A204.1 (cell line): ENCODE results near the gene PSPC1.
"Not testable (repeated sequence)": the region's sequence is repeated elsewhere in the genome, so short reads cannot be mapped to it uniquely, and the experiment has no call there.

ENCODE experiments used
- FAIRE-seq: peaks from 2 replicates; lab custom pipeline; 2012; peaks lifted over from hg19 to GRCh38; lab: Jason Lieb, UNC

Gene PSPC1

DNA sequence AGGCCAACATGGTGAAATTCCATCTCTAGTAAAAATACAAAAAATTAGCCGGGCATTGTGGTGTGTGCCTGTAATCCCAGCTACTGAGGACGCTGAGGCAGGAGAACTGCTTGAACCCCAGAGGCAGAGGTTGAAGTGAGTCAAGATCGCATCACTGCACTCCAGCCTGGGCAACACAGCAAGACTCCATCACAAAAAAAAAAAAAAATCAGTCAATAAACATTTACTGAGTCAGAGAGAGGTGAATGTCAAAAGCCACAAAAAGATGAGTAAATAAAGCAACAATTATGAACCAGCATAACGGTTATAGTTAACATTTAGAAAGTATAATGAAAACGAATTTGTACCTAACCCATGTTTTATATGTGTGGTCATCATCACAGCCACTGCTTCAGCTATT lies 23.1 kb downstream of the PSPC1 start:
- no peak for FAIRE-seq

DNA sequence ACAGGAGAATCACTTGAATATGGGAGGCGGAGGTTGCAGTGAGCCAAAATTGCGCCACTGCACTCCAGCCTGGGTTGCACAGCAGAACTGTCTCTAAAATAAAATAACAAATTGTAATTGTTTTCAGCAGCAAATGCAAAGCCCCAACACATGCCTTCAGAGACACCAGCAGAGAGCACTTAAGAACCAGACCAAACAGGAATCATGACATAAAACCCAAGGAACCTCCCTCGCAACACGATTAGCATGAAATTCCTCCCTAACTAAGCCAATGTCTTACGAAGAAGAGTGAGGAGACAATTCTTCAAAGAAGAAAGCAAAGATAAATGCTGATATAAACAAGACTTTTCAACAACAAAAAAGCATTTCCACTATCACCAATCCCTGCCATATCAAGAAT lies 40.1 kb downstream of the PSPC1 start:
- no peak for FAIRE-seq

DNA sequence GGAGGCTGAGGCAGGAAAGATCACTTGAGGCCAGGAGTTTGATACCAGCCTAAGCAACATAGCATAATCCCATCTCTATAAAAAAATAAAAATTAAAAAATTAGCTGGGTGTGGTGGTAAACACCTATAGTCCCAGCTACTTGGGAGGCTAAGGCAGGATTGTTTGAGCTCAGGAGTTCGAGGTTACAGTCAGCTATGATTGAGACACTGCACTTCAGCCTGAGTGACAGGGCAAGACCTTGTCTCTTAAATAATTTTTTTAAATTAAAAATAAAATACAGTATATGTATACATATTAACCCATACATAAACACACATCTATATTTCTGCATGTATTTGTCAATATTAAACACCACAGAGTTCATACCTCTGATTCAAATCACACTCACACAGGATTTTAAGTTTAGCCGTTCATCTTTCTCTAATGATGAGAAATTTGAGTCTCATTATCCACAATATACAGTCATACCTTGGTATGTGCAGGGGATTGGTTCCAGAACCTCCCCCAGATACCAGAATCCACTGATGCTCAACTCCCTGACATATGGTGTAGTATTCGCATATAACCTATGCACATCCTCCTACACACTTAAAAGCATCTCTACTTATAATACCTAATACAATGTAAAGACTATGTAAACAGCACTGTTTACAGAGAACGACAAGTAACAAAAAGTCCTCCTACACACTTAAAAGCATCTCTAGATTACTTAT lies 44.7 kb downstream of the PSPC1 start:
- FAIRE-seq, result no peak

DNA sequence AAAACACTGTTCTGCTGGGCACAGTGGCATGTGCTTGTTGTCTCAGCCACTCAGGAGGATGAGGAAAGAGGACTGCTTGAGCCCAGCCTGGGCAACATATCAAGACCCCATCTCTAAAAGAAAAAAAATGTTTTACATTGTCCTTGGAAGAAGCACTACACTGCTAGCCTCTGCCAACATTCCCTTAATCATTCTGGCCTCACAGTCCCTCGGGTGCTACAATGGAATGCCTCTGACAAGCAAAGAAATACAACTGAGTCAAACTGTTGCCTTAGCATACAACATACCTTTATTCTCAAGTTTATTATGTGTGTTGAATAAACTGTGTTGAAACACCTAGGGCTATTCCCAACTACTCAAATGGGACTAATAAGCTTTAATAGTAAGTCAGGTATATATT lies 56.1 kb downstream of the PSPC1 start:
- no peak for FAIRE-seq

DNA sequence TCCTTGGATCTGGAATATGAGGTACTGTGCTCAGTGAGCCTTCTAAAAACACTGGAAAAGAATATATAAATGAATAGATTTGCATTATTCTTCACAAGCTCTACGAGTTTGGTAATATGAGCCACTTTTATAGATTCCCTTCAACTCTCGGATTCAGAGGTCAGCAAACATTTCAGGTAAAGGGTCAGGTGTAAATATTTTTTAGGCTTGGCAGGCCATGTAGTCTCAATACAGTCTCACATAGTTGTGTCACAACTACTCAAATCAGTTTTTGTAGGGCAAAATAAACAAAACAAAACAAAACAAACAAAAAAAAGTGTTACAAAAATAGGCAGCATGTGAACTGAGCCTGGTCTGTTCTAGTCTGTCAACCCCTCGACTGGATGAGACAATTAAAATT lies 57.4 kb downstream of the PSPC1 start:
- no peak for FAIRE-seq

DNA sequence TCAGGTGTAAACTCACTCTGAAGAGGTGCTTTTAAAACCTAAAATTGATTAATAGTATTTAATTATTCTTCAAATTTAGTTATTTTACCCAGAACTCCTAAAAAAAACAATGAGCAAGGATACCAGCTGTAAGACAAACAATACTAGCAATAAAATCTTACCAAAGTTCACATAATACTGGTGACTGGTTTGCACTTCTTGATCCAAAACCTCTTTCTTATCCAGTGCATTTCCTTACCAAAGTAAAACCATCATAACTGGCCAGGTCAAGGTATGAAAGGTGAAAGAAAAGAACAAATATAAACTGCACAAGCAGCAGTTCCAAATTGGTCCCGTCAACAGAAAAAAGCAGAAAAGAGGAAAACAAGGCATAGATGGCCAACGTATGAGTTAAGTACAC lies 62.7 kb downstream of the PSPC1 start:
- no peak for FAIRE-seq

DNA sequence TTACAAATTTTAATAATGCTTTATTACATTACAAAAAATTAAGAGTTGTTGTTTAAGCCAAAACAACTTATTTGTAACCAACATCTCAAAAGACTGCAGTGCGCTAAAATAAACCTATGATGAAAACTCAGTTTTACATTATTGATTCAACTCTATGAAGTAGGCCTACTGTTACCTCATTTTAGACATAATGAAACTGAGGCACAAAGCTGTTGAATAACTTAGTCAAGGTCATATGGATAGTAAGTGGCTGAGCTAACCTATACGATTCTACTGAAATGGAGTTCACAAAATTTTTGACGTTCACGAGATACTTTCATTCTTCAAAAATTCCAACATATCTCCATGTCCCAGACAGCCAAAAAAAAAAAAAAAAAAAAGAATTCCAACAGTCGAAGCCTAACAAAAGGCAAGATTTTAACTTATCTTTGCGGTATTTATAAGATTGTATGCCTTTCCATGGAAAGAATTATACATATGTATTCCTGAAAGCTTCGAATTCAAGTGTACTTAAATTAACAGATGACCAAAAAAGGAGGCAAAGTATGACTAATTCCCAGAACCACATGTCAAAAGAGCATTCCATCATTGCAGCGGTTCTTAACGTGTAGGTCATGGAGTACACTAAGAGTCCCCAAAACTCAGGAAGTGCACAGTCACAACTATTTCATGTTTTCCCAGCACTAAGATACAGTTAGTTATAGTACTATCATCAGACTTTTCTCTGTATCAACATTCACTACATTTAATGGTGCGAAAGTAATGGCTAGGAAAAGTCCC lies 69.4 kb downstream of the PSPC1 start:
- FAIRE-seq, result no peak

DNA sequence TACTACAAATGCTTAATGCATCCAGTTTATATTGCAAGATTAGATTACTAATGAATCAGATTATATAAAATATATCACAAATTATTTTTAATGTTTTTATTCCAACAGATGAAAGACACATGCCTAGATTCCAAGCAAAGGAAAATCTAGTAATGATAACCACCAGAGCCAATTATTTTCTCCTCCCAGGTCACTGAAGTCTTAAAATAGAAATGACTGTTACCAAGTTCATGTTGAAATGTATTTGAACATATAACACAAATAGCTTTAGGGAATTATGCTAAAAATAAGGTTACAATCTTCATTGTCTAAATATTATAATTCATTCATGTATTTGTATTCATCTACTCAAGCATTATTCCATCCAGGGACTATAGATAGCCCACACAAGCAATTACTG lies 73.0 kb downstream of the PSPC1 start:
- FAIRE-seq, result peak; percentile 76

DNA sequence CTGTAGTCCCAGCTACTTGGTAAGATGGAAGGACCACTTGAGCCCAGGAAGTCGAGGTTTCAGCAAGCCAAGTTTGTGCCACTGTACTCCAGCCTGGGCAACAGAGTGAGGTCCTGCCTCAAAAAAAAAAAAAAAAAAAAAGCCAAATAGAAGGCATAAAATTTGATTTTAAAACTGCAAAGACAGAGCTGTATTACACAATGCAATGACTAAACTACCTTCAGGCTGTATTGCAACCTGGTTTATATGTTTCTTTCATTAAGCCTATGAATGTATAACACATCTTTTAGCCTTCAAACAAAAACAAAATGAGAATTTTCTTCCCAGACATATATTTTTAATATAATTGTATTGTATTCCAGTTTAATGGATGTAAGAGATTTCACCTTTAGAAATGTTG lies 73.7 kb downstream of the PSPC1 start:
- FAIRE-seq, result not testable (repeated sequence)

DNA sequence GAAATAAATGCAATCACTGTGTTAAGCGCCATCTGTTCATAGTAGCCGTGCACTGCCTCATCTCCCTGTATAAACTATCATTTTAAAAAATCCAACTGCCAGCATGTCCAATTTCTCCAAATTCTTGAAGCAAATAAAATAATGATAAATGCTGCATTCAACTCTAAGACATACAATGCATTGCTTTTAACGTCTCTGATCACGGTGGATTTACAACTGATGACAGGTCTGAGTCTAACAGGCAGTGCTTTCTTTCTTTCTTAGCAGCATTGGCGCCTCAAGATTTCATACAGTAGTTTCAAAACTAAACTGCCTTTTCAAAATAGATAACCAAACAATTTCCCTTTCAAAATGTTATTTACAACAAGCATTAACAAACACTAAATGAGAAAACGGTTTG lies 78.5 kb downstream of the PSPC1 start:
- not testable (repeated sequence) for FAIRE-seq

DNA sequence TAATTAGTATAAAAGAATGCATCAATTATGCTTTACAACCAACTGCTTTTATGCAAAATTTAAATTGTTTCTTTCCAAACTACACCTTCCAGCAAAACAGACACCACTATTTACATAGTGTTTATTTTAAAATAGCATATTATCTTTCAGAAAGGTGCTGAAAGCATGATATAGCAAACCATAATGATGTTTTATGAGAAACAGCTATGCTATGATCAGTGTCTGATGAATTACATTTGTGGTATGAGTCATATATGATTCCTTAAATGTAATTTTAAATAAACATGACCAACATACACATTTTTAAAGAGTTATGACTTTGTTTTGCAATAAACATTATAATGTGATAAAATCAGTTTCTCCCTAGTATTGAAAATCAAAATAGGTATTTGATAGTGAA lies 81.1 kb downstream of the PSPC1 start:
- FAIRE-seq, result peak; percentile 72

DNA sequence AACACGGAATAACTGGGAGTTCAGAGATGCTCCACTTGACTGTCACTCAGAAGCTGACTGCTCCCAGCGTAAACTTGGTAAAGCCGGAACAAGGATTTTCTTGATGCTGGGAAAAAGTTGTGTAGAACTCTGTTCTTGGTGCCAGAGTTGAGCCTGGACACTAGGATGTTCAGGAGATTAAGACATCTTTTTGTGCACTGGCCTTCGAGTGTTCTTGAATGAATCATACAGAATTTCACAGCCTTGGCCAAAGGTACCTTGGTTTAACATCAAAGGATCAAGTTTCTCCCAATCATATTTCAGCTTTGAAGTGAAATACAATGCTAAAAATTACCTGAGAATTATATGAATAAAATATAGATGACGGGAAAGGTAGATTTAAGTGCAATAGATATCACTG lies 81.8 kb downstream of the PSPC1 start:
- FAIRE-seq, result not testable (repeated sequence)

DNA sequence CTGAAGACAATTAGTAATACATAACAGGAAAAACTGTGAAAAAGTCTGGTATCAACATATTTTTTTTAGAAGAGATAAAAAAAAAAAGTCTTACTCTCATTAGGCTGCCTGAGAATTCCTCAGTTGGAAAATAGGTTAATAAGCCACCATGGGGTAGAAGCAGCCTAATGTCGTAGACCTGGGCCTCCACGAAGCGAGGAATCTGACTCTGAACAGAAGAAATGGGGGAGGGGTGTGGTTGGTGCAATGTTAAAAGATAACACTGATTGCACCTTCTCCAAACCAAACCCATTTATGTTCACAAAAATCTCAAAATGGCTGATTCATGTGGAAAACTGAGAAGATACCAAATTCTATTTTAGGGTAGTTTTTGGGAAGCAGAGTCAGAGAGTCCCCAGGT lies 86.9 kb downstream of the PSPC1 start:
- no peak for FAIRE-seq

DNA sequence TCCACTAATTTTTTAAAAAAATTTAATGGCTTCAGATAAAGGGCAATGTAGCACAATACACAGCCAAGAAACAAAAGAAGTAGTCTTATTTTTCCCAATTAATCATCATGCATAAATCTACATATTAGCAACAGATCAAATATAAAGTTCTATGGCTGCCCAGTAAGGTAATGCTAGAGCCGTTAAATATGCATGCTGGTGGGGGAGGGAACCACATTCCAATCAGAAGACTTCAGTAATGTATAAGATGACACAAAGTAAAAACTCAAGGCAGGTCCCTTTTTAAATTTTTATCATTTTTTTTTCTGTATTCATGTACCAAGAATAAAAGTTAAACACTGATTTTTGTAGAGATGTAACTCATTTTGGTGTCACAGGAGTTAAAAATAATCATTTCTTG lies 87.3 kb downstream of the PSPC1 start:
- FAIRE-seq, result no peak

DNA sequence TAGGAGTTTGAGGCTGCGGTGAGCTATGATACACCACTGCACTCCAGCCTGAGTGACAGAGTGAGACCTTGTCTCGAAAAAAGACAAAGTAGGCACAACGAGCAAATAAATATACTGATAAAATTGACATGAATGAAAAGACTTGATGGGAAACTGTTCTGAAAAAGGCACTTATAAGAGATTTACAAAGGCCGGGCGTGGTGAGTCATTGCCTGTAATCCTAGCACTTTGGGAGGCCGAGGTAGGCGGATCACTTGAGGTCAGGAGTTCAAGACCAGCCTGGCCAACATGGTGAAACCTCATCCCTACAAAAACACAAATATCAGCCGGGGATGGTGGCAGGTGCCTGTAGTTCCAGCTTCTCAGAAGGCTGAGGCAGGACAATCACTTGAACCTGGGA lies 91.3 kb downstream of the PSPC1 start:
- not testable (repeated sequence) for FAIRE-seq

DNA sequence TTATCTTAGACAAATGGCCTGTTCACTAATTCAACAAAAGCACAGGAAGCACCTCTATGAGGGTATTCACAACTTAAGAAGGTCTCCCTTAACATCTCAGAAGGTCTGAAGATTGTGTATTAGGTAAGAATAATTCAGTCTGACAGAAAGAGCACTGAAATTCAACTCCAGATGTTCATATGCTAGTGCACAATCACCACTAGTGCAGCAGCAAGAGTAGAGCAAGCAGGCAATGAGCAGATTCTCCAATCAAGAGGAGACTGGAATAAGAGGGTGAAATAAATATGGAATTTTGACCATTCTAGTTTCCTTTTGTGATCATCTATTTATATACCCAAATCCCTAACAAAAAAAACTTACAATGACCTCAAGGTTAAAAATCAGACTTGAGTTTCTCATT lies 97.3 kb downstream of the PSPC1 start:
- FAIRE-seq, result no peak

DNA sequence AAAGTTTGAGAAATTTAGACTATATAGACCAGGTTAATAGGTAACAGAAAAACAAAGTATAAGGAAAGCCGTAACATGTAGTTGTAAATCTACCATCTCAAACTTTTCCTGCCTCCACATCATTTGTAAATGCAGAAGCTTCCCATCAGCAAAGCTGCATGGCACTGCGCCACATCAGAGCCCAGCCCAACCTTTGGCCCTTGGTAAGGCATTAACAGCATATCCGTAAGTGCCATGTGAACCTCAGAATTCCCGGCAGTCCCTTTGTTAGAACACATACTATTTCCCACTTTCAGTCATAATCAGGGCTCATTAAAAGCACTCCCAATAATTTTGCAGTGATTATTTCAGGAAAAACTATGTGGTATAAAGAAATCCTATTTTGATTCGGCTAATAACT lies 97.7 kb downstream of the PSPC1 start:
- no peak for FAIRE-seq

DNA sequence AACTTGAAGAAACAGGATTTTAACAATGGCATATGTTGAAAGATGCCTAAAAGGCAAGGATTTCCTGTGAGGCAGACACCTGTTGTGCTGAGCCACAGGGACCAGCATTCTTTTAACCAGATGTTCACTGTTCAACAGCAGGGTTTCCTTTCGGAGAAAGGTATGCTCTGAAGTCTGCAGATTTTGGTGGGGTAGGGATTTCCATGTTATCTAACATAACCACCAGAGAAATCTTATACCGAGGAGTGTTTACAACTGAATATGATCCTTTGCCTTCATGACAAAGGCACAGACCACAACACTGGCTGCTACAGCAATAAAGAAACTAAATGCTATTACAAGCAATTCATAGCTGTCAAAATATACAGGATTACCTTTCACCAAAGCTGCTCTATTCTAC lies 101.2 kb downstream of the PSPC1 start:
- FAIRE-seq, result no peak

DNA sequence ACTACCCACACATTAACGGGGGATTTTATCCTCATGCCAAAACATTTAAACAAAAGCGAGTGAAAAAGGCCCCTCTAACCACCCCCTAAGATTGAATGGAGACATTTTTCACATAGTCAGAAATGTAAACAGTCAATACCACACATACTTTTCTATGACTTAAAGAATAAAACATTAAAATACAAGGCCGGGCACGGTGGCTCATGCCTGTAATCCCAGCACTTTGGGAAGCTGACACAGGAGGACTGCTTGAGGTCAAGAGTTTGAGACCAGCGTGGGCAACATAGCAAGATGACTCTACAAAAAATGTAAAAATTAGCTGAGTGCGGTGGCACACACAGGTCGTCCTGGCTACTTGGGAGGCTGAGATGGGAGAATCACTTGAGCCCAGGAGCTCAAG lies 102.0 kb downstream of the PSPC1 start:
- no peak for FAIRE-seq

DNA sequence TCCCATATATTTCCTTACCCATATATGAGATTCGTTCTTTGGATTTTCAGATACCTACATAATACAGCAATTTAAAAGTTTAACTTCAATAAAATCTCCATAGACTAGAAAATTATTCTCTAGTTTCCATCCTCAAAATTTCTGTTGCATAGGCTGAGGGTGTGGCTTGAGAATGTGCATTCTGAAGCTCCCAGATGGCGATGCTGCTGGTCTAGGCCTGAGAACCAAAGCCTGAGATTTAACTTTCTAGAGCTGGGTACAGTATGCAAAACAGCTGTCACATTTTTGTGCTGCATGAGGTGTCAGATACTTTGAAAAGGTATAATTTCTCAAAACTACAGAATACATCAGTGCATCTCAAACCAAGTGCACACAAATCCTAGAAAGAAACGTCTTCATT lies 106.6 kb downstream of the PSPC1 start:
- FAIRE-seq, result no peak

DNA sequence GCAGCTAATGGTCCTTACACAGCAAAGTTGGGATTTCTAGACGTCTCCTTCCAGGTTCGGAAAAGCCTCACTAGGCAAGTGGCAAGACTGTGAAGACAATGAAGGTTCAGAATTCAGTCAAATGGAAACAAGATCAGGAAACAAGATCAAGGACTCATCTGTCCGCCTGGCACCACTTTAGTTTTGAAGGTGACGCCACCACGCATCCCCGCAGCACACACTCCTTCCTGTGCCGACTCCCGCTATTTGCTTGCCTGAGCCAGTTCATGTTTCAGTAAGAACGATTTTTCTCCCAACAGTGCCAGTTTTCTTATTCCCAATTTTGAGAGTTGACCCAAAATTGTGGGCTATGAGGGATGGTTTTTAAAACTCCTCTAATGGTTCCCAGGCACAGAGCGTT lies 107.8 kb downstream of the PSPC1 start:
- FAIRE-seq, result no peak

DNA sequence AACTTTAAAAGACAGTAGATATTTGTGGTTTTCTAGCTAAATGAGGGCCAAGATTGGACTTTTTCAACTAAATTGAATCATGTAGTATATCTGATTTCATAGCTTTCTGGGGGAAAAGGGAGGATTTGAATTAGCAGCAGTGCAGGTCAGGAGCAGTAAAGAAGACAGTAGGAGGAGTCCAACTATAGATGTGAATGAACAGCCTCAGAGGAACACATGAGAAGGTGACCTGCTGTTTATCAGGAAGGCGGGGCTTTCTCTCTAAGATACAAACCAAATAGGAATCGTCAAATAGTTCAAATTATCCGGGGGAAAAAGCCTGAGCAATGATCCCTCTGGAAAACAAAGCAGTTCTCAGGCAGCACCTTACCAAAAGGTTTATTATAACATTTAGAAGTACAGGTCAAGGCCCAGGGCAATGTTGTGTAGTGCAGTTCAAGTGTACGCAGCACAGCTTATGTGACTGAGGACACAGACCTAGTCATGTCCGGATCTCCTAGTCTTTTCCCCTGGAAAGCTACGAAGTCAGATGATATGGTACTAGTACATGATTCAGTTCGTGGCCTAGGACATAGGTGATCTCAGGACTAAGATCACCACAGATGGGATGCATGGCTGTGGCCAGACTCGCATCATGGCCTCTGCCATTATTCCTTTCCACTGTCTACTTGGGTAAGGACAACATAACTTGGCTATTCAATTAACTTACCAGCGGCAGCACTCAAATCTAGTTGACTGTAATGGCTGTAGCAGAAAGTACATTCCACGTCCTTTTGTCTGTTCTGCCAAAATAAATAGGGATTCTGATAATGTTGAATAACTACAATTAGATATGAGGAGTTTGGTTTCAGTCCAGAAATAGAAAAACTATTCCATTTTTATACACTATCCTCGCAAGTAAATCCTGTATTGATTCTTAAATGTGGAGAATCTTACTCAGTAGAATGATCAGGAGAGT lies 109.0 kb downstream of the PSPC1 start:
- no peak for FAIRE-seq

DNA sequence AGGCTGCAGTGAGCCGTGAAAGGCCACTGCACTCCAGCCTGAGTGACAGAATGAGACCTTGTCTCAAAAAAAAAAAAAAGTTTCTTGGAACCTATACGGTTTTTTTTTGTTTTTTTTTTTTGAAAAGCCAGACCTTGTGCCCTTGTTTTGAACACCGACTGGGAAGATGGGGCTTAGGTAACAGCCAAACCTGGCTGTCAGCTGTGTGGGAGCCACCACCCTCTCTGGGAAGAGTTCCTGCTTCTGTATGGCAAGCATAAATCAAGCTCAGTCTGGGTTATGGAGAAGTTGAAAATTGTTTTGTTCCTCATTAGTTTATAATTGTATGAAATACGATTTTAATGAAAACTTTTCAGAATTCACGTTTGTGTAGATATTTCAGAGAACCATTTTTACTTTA lies 109.8 kb downstream of the PSPC1 start:
- no peak for FAIRE-seq
